Measurements from ENCODE around the gene PARVB. TPM values are rescaled to one million over a fixed set of nuclear protein-coding genes. Genes with fewer than 3 reads are reported as not detected.

The PARVB gene
- total RNA-seq, 1 experiment from 2014 or later = 35.3 TPM

DNA sequence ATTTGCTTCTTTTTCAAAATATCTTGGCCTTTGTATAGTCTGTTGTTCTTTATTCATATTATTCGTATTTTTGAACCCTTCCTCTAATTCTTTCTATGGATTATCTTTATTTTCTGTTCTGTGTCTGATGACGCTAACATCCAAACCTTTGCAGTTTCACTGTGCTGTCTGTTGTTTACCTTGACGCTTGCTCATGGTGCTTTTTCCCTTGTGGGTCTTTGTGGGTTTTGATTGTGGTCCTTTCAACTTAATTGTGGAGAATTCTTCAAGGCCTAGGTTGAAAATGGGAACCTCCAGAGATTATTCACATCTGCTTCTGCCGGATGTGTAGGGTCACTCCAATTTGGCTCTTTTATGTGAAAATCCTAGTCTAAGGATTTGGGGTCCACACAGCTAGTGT lies 191.2 kb downstream of the PARVB start:
- ChIA-PET POLR2A (ENCODE audit: unreplicated experiment) (no interaction called here), CTCF (no interaction called here)
- Histone ChIP-seq H3K9me2 (ENCODE audit: insufficient read depth) (no peaks in the 10 kb centered on the region), H3K4me3 (no peak overlapping the region), H3F3A (ENCODE audit: insufficient read depth, low read depth) (no peaks in the 10 kb centered on the region; the same call in 1 of the 2 replicates), H4K20me1 (ENCODE audit: insufficient read depth) (no peaks in the 10 kb centered on the region), H3K4me1 (replicated peaks; ENCODE audit: insufficient read depth) (no peaks in the 10 kb centered on the region), H3K9me3 (ENCODE audit: insufficient read depth, low read depth) (no peaks in the 10 kb centered on the region), H3K79me2 (ENCODE audit: low read depth) (no peaks in the 10 kb centered on the region), H3K4me2 (no peak overlapping the region), H3K27me3 (ENCODE audit: insufficient read depth, low read depth) (peaks cover 28% of the 10 kb centered on the region), H3K36me3 (ENCODE audit: low read depth) (no peaks in the 10 kb centered on the region), H2AFZ (no peak overlapping the region), H3K27ac (no peak overlapping the region)
- intact Hi-C loops (cut with micrococcal nuclease; ENCODE audit: unreplicated experiment) = no loop called here
- TF ChIP-seq, protein P1, sequence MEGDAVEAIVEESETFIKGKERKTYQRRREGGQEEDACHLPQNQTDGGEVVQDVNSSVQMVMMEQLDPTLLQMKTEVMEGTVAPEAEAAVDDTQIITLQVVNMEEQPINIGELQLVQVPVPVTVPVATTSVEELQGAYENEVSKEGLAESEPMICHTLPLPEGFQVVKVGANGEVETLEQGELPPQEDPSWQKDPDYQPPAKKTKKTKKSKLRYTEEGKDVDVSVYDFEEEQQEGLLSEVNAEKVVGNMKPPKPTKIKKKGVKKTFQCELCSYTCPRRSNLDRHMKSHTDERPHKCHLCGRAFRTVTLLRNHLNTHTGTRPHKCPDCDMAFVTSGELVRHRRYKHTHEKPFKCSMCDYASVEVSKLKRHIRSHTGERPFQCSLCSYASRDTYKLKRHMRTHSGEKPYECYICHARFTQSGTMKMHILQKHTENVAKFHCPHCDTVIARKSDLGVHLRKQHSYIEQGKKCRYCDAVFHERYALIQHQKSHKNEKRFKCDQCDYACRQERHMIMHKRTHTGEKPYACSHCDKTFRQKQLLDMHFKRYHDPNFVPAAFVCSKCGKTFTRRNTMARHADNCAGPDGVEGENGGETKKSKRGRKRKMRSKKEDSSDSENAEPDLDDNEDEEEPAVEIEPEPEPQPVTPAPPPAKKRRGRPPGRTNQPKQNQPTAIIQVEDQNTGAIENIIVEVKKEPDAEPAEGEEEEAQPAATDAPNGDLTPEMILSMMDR (conservative IDR thresholded peaks at IDR 0.05) = no peak
- TF ChIP-seq EZH2 (IDR thresholded peaks at IDR 0.05; ENCODE audit: low read depth) = no peak
- no peak for DNase-seq
- BruUV-seq (replicated peaks) = no TSS peak

DNA sequence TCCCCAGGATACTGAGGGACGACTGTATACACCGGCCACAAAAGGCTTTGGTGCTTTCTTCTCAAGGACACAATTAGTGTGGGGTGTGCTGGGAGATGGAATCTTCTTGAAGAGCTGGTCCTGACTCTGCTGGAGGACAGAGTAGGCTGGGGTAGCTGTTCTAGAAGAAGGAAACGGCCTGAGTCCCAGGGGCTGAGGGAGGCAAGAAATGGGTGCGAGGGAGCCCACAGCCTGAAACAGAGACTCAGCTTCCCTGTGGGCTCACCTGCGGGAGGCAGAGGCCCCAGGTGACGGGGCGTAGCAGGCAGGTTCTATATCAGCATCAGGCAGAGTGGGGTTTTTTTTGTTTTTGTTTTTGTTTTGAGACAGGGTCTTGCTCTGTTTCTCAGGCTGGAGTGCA lies 193.2 kb downstream of the PARVB start:
- Histone ChIP-seq H3K79me2 (ENCODE audit: low read depth) (no peaks in the 10 kb centered on the region), H4K20me1 (ENCODE audit: insufficient read depth) (no peaks in the 10 kb centered on the region), H3K36me3 (ENCODE audit: low read depth) (no peaks in the 10 kb centered on the region), H3K4me3 (no peak overlapping the region), H3K27me3 (ENCODE audit: insufficient read depth, low read depth) (peaks cover 42% of the 10 kb centered on the region), H3K9me2 (ENCODE audit: insufficient read depth) (no peaks in the 10 kb centered on the region), H2AFZ (no peak overlapping the region), H3K4me2 (no peak overlapping the region), H3K27ac (no peak overlapping the region), H3F3A (ENCODE audit: insufficient read depth, low read depth) (no peaks in the 10 kb centered on the region; the same call in 1 of the 2 replicates), H3K9me3 (ENCODE audit: insufficient read depth, low read depth) (no peaks in the 10 kb centered on the region), H3K4me1 (replicated peaks; ENCODE audit: insufficient read depth) (no peaks in the 10 kb centered on the region)
- no TSS peak for BruUV-seq (replicated peaks)
- no peak for DNase-seq
- no peak for TF ChIP-seq EZH2 (IDR thresholded peaks at IDR 0.05; ENCODE audit: low read depth)
- TF ChIP-seq, protein P1 (conservative IDR thresholded peaks at IDR 0.05) = no peak
- intact Hi-C loops (cut with micrococcal nuclease; ENCODE audit: unreplicated experiment) = no loop called here
- CTCF ChIA-PET = no interaction called here
- POLR2A ChIA-PET (ENCODE audit: unreplicated experiment) = no interaction called here

DNA sequence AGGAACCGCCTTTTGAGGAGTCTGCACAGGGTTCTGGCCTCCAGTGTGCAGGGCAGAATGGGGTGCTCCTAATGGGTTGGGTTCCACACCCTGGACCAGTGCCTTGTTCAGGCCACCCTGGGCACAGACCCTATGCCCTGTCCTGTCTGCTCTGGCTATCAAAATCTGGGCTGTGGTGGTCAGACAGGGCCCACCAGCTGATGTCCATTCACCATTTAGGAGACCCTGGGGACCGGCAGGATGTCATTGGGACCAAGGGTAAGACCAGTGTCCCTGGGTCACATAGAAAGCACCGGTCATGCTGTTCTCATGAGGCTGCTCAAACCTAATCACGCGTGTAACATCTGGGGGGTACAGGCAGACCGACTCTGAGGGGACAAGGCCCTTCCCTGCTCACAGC lies 194.0 kb downstream of the PARVB start:
- BruUV-seq (replicated peaks) = no TSS peak
- POLR2A ChIA-PET (ENCODE audit: unreplicated experiment) = no interaction called here

More for the DNA sequence above, 194.0 kb downstream of the PARVB start:
- DNase-seq = no peak
- CTCF ChIA-PET = no interaction called here
- H3K4me3 ChIP-seq = no peak overlapping the region
- H3K4me2 ChIP-seq = no peak overlapping the region
- intact Hi-C loops (cut with micrococcal nuclease; ENCODE audit: unreplicated experiment) = no loop called here
- no peak overlapping the region for H2AFZ ChIP-seq
- no peaks in the 10 kb centered on the region; the same call in 1 of the 2 replicates for H3F3A ChIP-seq (ENCODE audit: insufficient read depth, low read depth)
- H3K9me3 ChIP-seq (ENCODE audit: insufficient read depth, low read depth) = no peaks in the 10 kb centered on the region
- no peaks in the 10 kb centered on the region for H3K9me2 ChIP-seq (ENCODE audit: insufficient read depth)
- no peaks in the 10 kb centered on the region for H4K20me1 ChIP-seq (ENCODE audit: insufficient read depth)
- peaks cover 45% of the 10 kb centered on the region for H3K27me3 ChIP-seq (ENCODE audit: insufficient read depth, low read depth)
- H3K36me3 ChIP-seq (ENCODE audit: low read depth) = no peaks in the 10 kb centered on the region
- H3K27ac ChIP-seq = no peak overlapping the region
- H3K4me1 ChIP-seq (replicated peaks; ENCODE audit: insufficient read depth) = no peaks in the 10 kb centered on the region
- TF ChIP-seq, protein P1 (conservative IDR thresholded peaks at IDR 0.05) = no peak
- no peak for TF ChIP-seq EZH2 (IDR thresholded peaks at IDR 0.05; ENCODE audit: low read depth)
- H3K79me2 ChIP-seq (ENCODE audit: low read depth) = no peaks in the 10 kb centered on the region
